Karpas-422 (cell line): ENCODE data around the gene MYCBP2. TPM values are rescaled to one million over a fixed set of nuclear protein-coding genes. Genes with fewer than 3 reads are reported as not detected.

ENCODE experiments used
- DNase-seq: peaks from one replicate; pipeline ENCODE4 v3.0.0-alpha.2; 2015
- H2AFZ ChIP-seq: fragments of 200-600 bp; sonication (generic); 2 replicates; pipeline ENCODE4 v1.6.1; 2014; ENCODE audit warnings: antibody characterized with exemption, low read length, mixed read lengths
- H3K27ac ChIP-seq: fragments of 200-600 bp; sonication (generic); 2 replicates; pipeline ENCODE4 v1.5.1; 2014; ENCODE audit warnings: mild to moderate bottlenecking, low read length, moderate library complexity
- H3K27me3 ChIP-seq: fragments of 200-600 bp; sonication (generic); 2 replicates; pipeline ENCODE4 v1.6.1; 2014; ENCODE audit warnings: low read length, mixed read lengths
- H3K36me3 ChIP-seq: fragments of 200-600 bp; sonication (generic); 2 replicates; pipeline ENCODE4 v1.6.1; 2014; ENCODE audit warnings: low read length, mixed read lengths; ENCODE audit not compliant: insufficient read depth
- H3K4me1 ChIP-seq: fragments of 200-600 bp; sonication (generic); 2 replicates; pipeline ENCODE4 v1.6.1; 2014; ENCODE audit warnings: mild to moderate bottlenecking, low read length, mixed read lengths
- H3K4me2 ChIP-seq: fragments of 200-600 bp; sonication (generic); 2 replicates; pipeline ENCODE4 v1.6.1; 2014; ENCODE audit warnings: low read length, low read depth, mild to moderate bottlenecking; ENCODE audit not compliant: poor library complexity, severe bottlenecking
- H3K4me3 ChIP-seq: fragments of 200-600 bp; sonication (generic); 2 replicates; pipeline ENCODE4 v1.5.1; 2014; ENCODE audit warnings: mild to moderate bottlenecking, antibody characterized with exemption, low read length, mixed read lengths
- H3K79me2 ChIP-seq: fragments of 200-600 bp; sonication (generic); 2 replicates; pipeline ENCODE4 v1.6.1; 2014; ENCODE audit warnings: mild to moderate bottlenecking, low read length, mixed read lengths
- H3K9ac ChIP-seq: fragments of 200-600 bp; sonication (generic); 2 replicates; pipeline ENCODE4 v1.6.0; 2014; ENCODE audit warnings: low read length
- H3K9me2 ChIP-seq: fragments of 200-600 bp; sonication (generic), shearing (Covaris generic); replicated peaks from 2 replicates; pipeline ENCODE4 v1.6.0; 2014; ENCODE audit warnings: mild to moderate bottlenecking, low read length, moderate library complexity; ENCODE audit not compliant: insufficient read depth
- H3K9me3 ChIP-seq: fragments of 300-700, 200-600 bp; sonication (generic); 2 replicates; pipeline ENCODE4 v1.6.1; 2014; ENCODE audit warnings: low read length, mixed read lengths
- H4K20me1 ChIP-seq: fragments of 200-600 bp; sonication (generic); 2 replicates; pipeline ENCODE4 v1.6.1; 2014; ENCODE audit warnings: mild to moderate bottlenecking, antibody characterized with exemption, low read length, low read depth; ENCODE audit not compliant: insufficient read depth
- total RNA-seq: library from RNA; depleted of rRNA; stranded (reverse); fragments of >200 nt; shearing (Covaris generic); gene quantifications from 2 replicates; pipeline ENCODE4 v1.2.3, GENCODE V29; 2014; ENCODE audit warnings: low replicate concordance

The MYCBP2 gene
- total RNA-seq, 1 experiment from 2014 or later: 188 TPM

GRCh38 chr13:77065461-77066147, 261.3 kb downstream of the MYCBP2 start:
- no peaks in the 10 kb centered on the region for H4K20me1 ChIP-seq
- H3K27me3 ChIP-seq: no peaks in the 10 kb centered on the region
- H3K4me2 ChIP-seq: peak overlapping the region; percentile 21
- H3K27ac ChIP-seq: peak overlapping the region; percentile 52
- peak; percentile 60 for DNase-seq
- H2AFZ ChIP-seq: no peak overlapping the region
- no peaks in the 10 kb centered on the region for H3K79me2 ChIP-seq
- no peak overlapping the region for H3K4me3 ChIP-seq
- peaks cover 26% of the 10 kb centered on the region for H3K4me1 ChIP-seq
- no peak overlapping the region for H3K9ac ChIP-seq
- peaks cover 61% of the 10 kb centered on the region for H3K36me3 ChIP-seq
- no peaks in the 10 kb centered on the region for H3K9me2 ChIP-seq
- H3K9me3 ChIP-seq: no peaks in the 10 kb centered on the region

GRCh38 chr13:77062097-77062496, 264.8 kb downstream of the MYCBP2 start:
- H3K36me3 ChIP-seq: peaks cover 39% of the 10 kb centered on the region

GRCh38 chr13:77061362-77061761, 265.5 kb downstream of the MYCBP2 start:
- H3K9me3 ChIP-seq: no peaks in the 10 kb centered on the region
- H2AFZ ChIP-seq: no peak overlapping the region
- no peak overlapping the region for H3K9ac ChIP-seq
- H3K4me3 ChIP-seq: no peak overlapping the region
- no peaks in the 10 kb centered on the region for H3K9me2 ChIP-seq
- no peak overlapping the region for H3K27ac ChIP-seq
- peaks cover 45% of the 10 kb centered on the region for H3K36me3 ChIP-seq
- DNase-seq: no peak
- H3K27me3 ChIP-seq: no peaks in the 10 kb centered on the region
- peaks cover 13% of the 10 kb centered on the region for H3K4me1 ChIP-seq
- H3K4me2 ChIP-seq: no peak overlapping the region
- no peaks in the 10 kb centered on the region for H4K20me1 ChIP-seq
- no peaks in the 10 kb centered on the region for H3K79me2 ChIP-seq

More at GRCh38 chr13:77062097-77062496, 264.8 kb downstream of the MYCBP2 start:
- H3K4me3 ChIP-seq: no peak overlapping the region
- H3K9ac ChIP-seq: no peak overlapping the region
- H3K4me1 ChIP-seq: peaks cover 19% of the 10 kb centered on the region
- no peak overlapping the region for H2AFZ ChIP-seq
- no peak overlapping the region for H3K27ac ChIP-seq
- no peak overlapping the region for H3K4me2 ChIP-seq
- no peaks in the 10 kb centered on the region for H4K20me1 ChIP-seq
- DNase-seq: no peak
- H3K9me3 ChIP-seq: no peaks in the 10 kb centered on the region
- no peaks in the 10 kb centered on the region for H3K27me3 ChIP-seq
- no peaks in the 10 kb centered on the region for H3K79me2 ChIP-seq
- no peaks in the 10 kb centered on the region for H3K9me2 ChIP-seq

- no peaks in the 10 kb centered on the region for H3K9me2 ChIP-seq
- no peaks in the 10 kb centered on the region for H4K20me1 ChIP-seq
- no peak for DNase-seq
- H3K4me3 ChIP-seq: no peak overlapping the region
- no peaks in the 10 kb centered on the region for H3K9me3 ChIP-seq
- H3K9ac ChIP-seq: no peak overlapping the region
- H3K79me2 ChIP-seq: no peaks in the 10 kb centered on the region
- no peaks in the 10 kb centered on the region for H3K27me3 ChIP-seq
- H2AFZ ChIP-seq: no peak overlapping the region
- no peak overlapping the region for H3K27ac ChIP-seq
- peaks cover 38% of the 10 kb centered on the region; the same call in 1 of the 2 replicates for H3K36me3 ChIP-seq
- H3K4me1 ChIP-seq: no peaks in the 10 kb centered on the region
- H3K4me2 ChIP-seq: no peak overlapping the region
These were observed 270.0 kb downstream of the MYCBP2 start for GRCh38 chr13:77056886-77057285.

GRCh38 chr13:77056382-77056781, 270.5 kb downstream of the MYCBP2 start:
- no peaks in the 10 kb centered on the region for H3K4me1 ChIP-seq
- H3K4me3 ChIP-seq: no peak overlapping the region
- no peak overlapping the region for H2AFZ ChIP-seq
- DNase-seq: no peak
- H3K9ac ChIP-seq: no peak overlapping the region
- no peaks in the 10 kb centered on the region for H3K9me3 ChIP-seq
- no peaks in the 10 kb centered on the region for H3K9me2 ChIP-seq
- H3K27me3 ChIP-seq: no peaks in the 10 kb centered on the region
- H3K4me2 ChIP-seq: no peak overlapping the region
- peaks cover 36% of the 10 kb centered on the region; the same call in 1 of the 2 replicates for H3K36me3 ChIP-seq
- H4K20me1 ChIP-seq: no peaks in the 10 kb centered on the region
- H3K27ac ChIP-seq: no peak overlapping the region
- H3K79me2 ChIP-seq: no peaks in the 10 kb centered on the region

GRCh38 chr13:77055158-77055557, 271.7 kb downstream of the MYCBP2 start:
- Histone ChIP-seq H3K9ac (no peak overlapping the region), H3K27me3 (no peaks in the 10 kb centered on the region), H4K20me1 (no peaks in the 10 kb centered on the region), H3K79me2 (no peaks in the 10 kb centered on the region), H3K4me1 (no peaks in the 10 kb centered on the region), H2AFZ (no peak overlapping the region), H3K4me2 (no peak overlapping the region), H3K9me2 (no peaks in the 10 kb centered on the region), H3K27ac (no peak overlapping the region), H3K4me3 (no peak overlapping the region), H3K36me3 (peaks cover 44% of the 10 kb centered on the region; the same call in 1 of the 2 replicates), H3K9me3 (no peaks in the 10 kb centered on the region)
- no peak for DNase-seq

GRCh38 chr13:77053192-77053591, 273.7 kb downstream of the MYCBP2 start:
- no peaks in the 10 kb centered on the region for H3K27me3 ChIP-seq
- H3K36me3 ChIP-seq: peaks cover 44% of the 10 kb centered on the region; the same call in 1 of the 2 replicates
- H3K27ac ChIP-seq: no peak overlapping the region
- no peaks in the 10 kb centered on the region for H3K9me2 ChIP-seq
- no peaks in the 10 kb centered on the region for H3K4me1 ChIP-seq
- H4K20me1 ChIP-seq: no peaks in the 10 kb centered on the region
- no peaks in the 10 kb centered on the region for H3K79me2 ChIP-seq
- H3K9ac ChIP-seq: no peak overlapping the region
- H3K9me3 ChIP-seq: no peaks in the 10 kb centered on the region
- no peak overlapping the region for H3K4me2 ChIP-seq
- H2AFZ ChIP-seq: no peak overlapping the region
- no peak for DNase-seq
- no peak overlapping the region for H3K4me3 ChIP-seq

GRCh38 chr13:77048681-77049080, 278.2 kb downstream of the MYCBP2 start:
- no peak overlapping the region for H3K4me2 ChIP-seq
- H3K4me1 ChIP-seq: no peaks in the 10 kb centered on the region
- H3K79me2 ChIP-seq: no peaks in the 10 kb centered on the region
- no peak overlapping the region for H3K27ac ChIP-seq
- no peak overlapping the region for H3K9ac ChIP-seq
- no peaks in the 10 kb centered on the region for H3K27me3 ChIP-seq
- no peak for DNase-seq
- H4K20me1 ChIP-seq: no peaks in the 10 kb centered on the region
- H3K9me3 ChIP-seq: no peaks in the 10 kb centered on the region
- H3K9me2 ChIP-seq: no peaks in the 10 kb centered on the region
- H3K36me3 ChIP-seq: peaks cover 35% of the 10 kb centered on the region; the same call in 1 of the 2 replicates
- H2AFZ ChIP-seq: no peak overlapping the region
- H3K4me3 ChIP-seq: no peak overlapping the region
